AG10803 (cell line): ENCODE results near the gene S100PBP.

ENCODE experiments used
- DNase-seq: peaks from one replicate; pipeline ENCODE4 v3.0.0; 2010; ENCODE audit warnings: low read depth
- H3K4me3 ChIP-seq: 2 replicates; pipeline ENCODE4 v1.5.1; 2011; ENCODE audit warnings: mild to moderate bottlenecking, low read length, control low read depth
- CTCF ChIP-seq: conservative IDR thresholded peaks from 2 replicates; pipeline ENCODE4 v1.5.1; 2011; ENCODE audit warnings: mild to moderate bottlenecking, low read length, control low read depth, inconsistent platforms

S100PBP gene

GRCh38 chr1:32848354-32849063 is 31.1 kb downstream of the S100PBP start:
- no peak for DNase-seq
- H3K4me3 ChIP-seq, result no peak overlapping the region
- no peak for TF ChIP-seq CTCF

- no peak for DNase-seq
- TF ChIP-seq CTCF, result no peak
- H3K4me3 ChIP-seq, result no peak overlapping the region
These were observed 38.6 kb downstream of the S100PBP start for GRCh38 chr1:32855861-32856617.

- H3K4me3 ChIP-seq, result no peak overlapping the region
- DNase-seq, result no peak
- no peak for TF ChIP-seq CTCF
These were observed 40.7 kb downstream of the S100PBP start for GRCh38 chr1:32858136-32858535.

- no peak overlapping the region for H3K4me3 ChIP-seq
- TF ChIP-seq CTCF, result no peak
- DNase-seq, result no peak
These were observed 41.3 kb downstream of the S100PBP start for GRCh38 chr1:32858791-32859190.

GRCh38 chr1:32859915-32860314 is 42.5 kb downstream of the S100PBP start:
- no peak for TF ChIP-seq CTCF
- no peak for DNase-seq
- no peak overlapping the region for H3K4me3 ChIP-seq

- no peak overlapping the region for H3K4me3 ChIP-seq
- DNase-seq, result no peak
- no peak for TF ChIP-seq CTCF
These were observed 43.1 kb downstream of the S100PBP start for GRCh38 chr1:32860566-32860965.
